ENCODE measurements around the gene ZNF595. TPM values are rescaled to one million over a fixed set of nuclear protein-coding genes. Genes with fewer than 3 reads are reported as not detected.

The ZNF595 gene
- total RNA-seq, 1 experiment from 2014 or later = 17.1 TPM

DNA sequence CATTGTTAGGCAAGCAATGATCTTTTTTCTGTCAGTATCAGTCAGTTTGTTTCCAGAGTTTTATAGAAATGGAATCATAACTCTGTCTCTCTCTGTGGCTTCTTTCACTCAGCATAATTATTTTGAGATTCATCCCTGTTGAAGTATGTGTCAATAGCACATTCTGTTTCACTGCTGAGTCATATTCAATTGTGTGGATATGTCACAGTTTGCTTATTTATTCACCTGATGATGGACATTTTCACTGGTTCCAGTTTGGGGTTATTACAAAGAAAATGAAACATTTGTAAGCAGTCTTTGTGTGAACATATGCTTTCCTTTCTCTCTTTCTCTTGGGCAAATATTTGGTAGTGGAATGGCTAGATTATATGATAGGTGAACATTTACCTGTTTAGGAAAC is 61.0 kb downstream of the ZNF595 start:
- Mint-ChIP-seq H3K36me3 (ENCODE audit: insufficient read depth, unreplicated experiment) (no peaks in the 10 kb centered on the region), H3K4me3 (ENCODE audit: unreplicated experiment) (no peak overlapping the region), H3K4me1 (ENCODE audit: low read depth, unreplicated experiment) (no peaks in the 10 kb centered on the region), H3K27me3 (ENCODE audit: insufficient read depth, unreplicated experiment) (no peaks in the 10 kb centered on the region), H3K27ac (ENCODE audit: unreplicated experiment) (no peak overlapping the region), H3K9me3 (ENCODE audit: unreplicated experiment) (peaks cover 55% of the 10 kb centered on the region)
- Histone ChIP-seq H3K36me3 (ENCODE audit: control insufficient read depth, insufficient read depth, low read length) (no peaks in the 10 kb centered on the region), H3K9me3 (no peaks in the 10 kb centered on the region), H3K27me3 (replicated peaks; ENCODE audit: control insufficient read depth, insufficient read depth, low read length) (no peaks in the 10 kb centered on the region), H3K4me3 (ENCODE audit: low read depth, low read length) (no peak overlapping the region), H3K4me1 (no peaks in the 10 kb centered on the region)
- DNase-seq = no peak
- CTCF ChIA-PET = no interaction called here
- no TSS peak for BruUV-seq (replicated peaks)
- TF ChIP-seq, protein P1, sequence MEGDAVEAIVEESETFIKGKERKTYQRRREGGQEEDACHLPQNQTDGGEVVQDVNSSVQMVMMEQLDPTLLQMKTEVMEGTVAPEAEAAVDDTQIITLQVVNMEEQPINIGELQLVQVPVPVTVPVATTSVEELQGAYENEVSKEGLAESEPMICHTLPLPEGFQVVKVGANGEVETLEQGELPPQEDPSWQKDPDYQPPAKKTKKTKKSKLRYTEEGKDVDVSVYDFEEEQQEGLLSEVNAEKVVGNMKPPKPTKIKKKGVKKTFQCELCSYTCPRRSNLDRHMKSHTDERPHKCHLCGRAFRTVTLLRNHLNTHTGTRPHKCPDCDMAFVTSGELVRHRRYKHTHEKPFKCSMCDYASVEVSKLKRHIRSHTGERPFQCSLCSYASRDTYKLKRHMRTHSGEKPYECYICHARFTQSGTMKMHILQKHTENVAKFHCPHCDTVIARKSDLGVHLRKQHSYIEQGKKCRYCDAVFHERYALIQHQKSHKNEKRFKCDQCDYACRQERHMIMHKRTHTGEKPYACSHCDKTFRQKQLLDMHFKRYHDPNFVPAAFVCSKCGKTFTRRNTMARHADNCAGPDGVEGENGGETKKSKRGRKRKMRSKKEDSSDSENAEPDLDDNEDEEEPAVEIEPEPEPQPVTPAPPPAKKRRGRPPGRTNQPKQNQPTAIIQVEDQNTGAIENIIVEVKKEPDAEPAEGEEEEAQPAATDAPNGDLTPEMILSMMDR (IDR thresholded peaks at IDR 0.05; ENCODE audit: insufficient read depth in 1 of 2, low read depth in 1 of 2, low read length in 1 of 2, severe bottlenecking in 1 of 2, unreplicated experiment in 1 of 2) = no peak
- intact Hi-C loops (cut with micrococcal nuclease; ENCODE audit: unreplicated experiment) = no loop called here
- POLR2A ChIA-PET = no interaction called here

DNA sequence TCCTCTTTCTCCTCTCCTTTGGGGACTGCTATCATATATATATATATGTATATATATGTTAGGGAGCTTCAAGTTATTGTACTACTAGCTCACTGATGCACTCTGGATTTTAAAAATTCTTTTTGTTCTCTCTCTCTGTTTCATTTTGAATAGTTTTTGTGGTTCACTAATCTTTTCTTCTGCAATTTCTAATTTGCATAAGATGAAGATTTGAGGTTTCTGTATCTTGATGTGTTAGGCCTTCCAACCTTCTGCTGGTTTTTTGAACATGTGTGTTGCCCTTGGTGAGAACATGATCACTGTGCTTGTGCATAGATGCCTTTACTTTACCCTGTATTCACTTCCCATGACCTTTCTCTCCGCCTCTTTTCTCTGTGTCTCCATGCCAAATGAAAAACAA is 63.4 kb downstream of the ZNF595 start:
- Histone ChIP-seq H3K4me1 (no peaks in the 10 kb centered on the region), H3K36me3 (ENCODE audit: control insufficient read depth, insufficient read depth, low read length) (no peaks in the 10 kb centered on the region), H3K4me3 (ENCODE audit: low read depth, low read length) (no peak overlapping the region), H3K27me3 (replicated peaks; ENCODE audit: control insufficient read depth, insufficient read depth, low read length) (no peaks in the 10 kb centered on the region), H3K9me3 (no peaks in the 10 kb centered on the region)
- no peaks in the 10 kb centered on the region for H3K27me3 Mint-ChIP-seq (ENCODE audit: insufficient read depth, unreplicated experiment)
- POLR2A ChIA-PET = no interaction called here
- no peak overlapping the region for H3K4me3 Mint-ChIP-seq (ENCODE audit: unreplicated experiment)
- no peaks in the 10 kb centered on the region for H3K36me3 Mint-ChIP-seq (ENCODE audit: insufficient read depth, unreplicated experiment)
- H3K27ac Mint-ChIP-seq (ENCODE audit: unreplicated experiment) = no peak overlapping the region
- TF ChIP-seq, protein P1 (IDR thresholded peaks at IDR 0.05; ENCODE audit: insufficient read depth in 1 of 2, low read depth in 1 of 2, low read length in 1 of 2, severe bottlenecking in 1 of 2, unreplicated experiment in 1 of 2) = no peak
- intact Hi-C loops (cut with micrococcal nuclease; ENCODE audit: unreplicated experiment) = no loop called here
- DNase-seq = no peak
- peaks cover 31% of the 10 kb centered on the region for H3K9me3 Mint-ChIP-seq (ENCODE audit: unreplicated experiment)
- no TSS peak for BruUV-seq (replicated peaks)
- no peaks in the 10 kb centered on the region for H3K4me1 Mint-ChIP-seq (ENCODE audit: low read depth, unreplicated experiment)
- CTCF ChIA-PET = no interaction called here

DNA sequence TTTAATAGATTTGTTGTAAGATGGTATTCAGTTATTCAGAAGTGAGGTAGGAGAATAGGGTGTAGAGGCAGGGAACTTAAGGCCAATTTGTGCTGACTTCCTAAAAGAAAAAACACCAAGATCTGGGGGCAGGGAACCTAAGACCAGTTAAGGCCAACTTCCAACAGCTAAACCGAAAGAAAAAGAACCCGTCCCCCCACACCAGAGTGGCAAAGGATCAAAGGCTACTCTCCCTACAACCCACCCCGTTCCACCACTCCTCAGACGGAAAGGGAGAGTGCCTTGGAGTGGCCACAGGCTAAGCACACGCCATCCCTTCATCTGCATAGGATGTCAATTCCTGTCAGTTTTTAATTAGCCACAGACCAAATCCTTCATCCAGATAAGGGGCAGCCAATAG is 67.5 kb downstream of the ZNF595 start:
- H3K36me3 ChIP-seq (ENCODE audit: control insufficient read depth, insufficient read depth, low read length) = no peaks in the 10 kb centered on the region; the same call in 1 of the 2 replicates
- H3K27me3 ChIP-seq (replicated peaks; ENCODE audit: control insufficient read depth, insufficient read depth, low read length) = no peaks in the 10 kb centered on the region
- POLR2A ChIA-PET = no interaction called here
- H3K36me3 Mint-ChIP-seq (ENCODE audit: insufficient read depth, unreplicated experiment) = peaks cover 16% of the 10 kb centered on the region
- DNase-seq = no peak
- no peak overlapping the region for H3K27ac Mint-ChIP-seq (ENCODE audit: unreplicated experiment)
- H3K4me1 Mint-ChIP-seq (ENCODE audit: low read depth, unreplicated experiment) = no peaks in the 10 kb centered on the region
- CTCF ChIA-PET = no interaction called here
- intact Hi-C loops (cut with micrococcal nuclease; ENCODE audit: unreplicated experiment) = no loop called here
- H3K4me1 ChIP-seq = 0 out of 2 replicates have a peak, but pooled peaks cover 1% of the 10 kb centered on the region
- BruUV-seq (replicated peaks) = no TSS peak
- H3K4me3 Mint-ChIP-seq (ENCODE audit: unreplicated experiment) = no peak overlapping the region
- no peak overlapping the region for H3K4me3 ChIP-seq (ENCODE audit: low read depth, low read length)
- TF ChIP-seq, protein P1 (IDR thresholded peaks at IDR 0.05; ENCODE audit: insufficient read depth in 1 of 2, low read depth in 1 of 2, low read length in 1 of 2, severe bottlenecking in 1 of 2, unreplicated experiment in 1 of 2) = no peak
- H3K9me3 Mint-ChIP-seq (ENCODE audit: unreplicated experiment) = peaks cover 14% of the 10 kb centered on the region
- peaks cover 7% of the 10 kb centered on the region; the same call in 1 of the 2 replicates for H3K9me3 ChIP-seq
- no peaks in the 10 kb centered on the region for H3K27me3 Mint-ChIP-seq (ENCODE audit: insufficient read depth, unreplicated experiment)
